Caco-2 (cell line): ENCODE measurements around the gene FAM170B. TPM values are rescaled to one million over a fixed set of nuclear protein-coding genes. Genes with fewer than 3 reads are reported as not detected.
A peak's percentile ranks its signal among the peaks of the same experiment; 100 is the strongest.

Experiments used
- BruUV-seq: library from RNA; stranded (reverse); fragments of 400-500 nt; replicated peaks from 2 replicates; lab custom pipeline; 2021; lab: Mats Ljungman, UMichigan
- CTCF ChIA-PET: fragments of 300-600 bp; sonication (Branson Sonifier 250); formaldehyde crosslinking; loops from one replicate; lab custom pipeline; 2022; ENCODE audit warnings: antibody characterized with exemption; lab: Charles Lee
- POLR2A ChIA-PET: fragments of 300-600 bp; sonication (Branson Sonifier 250); formaldehyde crosslinking; loops from one replicate; lab custom pipeline; 2022; ENCODE audit warnings: antibody characterized with exemption; lab: Charles Lee
- DNase-seq, 2 experiments: peaks; one replicate each; pipeline versions ENCODE4 v3.0.0 to v3.0.0-alpha.2; 2020 to 2022
- H3K27me3 ChIP-seq: replicated peaks from 2 replicates; pipeline ENCODE4 v1.6.0; 2011; ENCODE audit warnings: low read length; ENCODE audit not compliant: control insufficient read depth, insufficient read depth
- H3K36me3 ChIP-seq: 2 replicates; pipeline ENCODE4 v1.5.1; 2011; ENCODE audit warnings: low read length; ENCODE audit not compliant: control insufficient read depth, insufficient read depth
- H3K4me1 ChIP-seq: fragments of 250-450 bp; sonication (Bioruptor Pico); 2 replicates; pipeline ENCODE4 v1.5.1; 2020; ENCODE audit warnings: mild to moderate bottlenecking
- H3K4me3 ChIP-seq: 2 replicates; pipeline ENCODE4 v1.5.1; 2011; ENCODE audit warnings: low read depth, mild to moderate bottlenecking, control low read depth, low read length
- H3K9me3 ChIP-seq: fragments of 250-450 bp; sonication (Bioruptor Pico); 2 replicates; pipeline ENCODE4 v1.5.1; 2020; ENCODE audit warnings: mild to moderate bottlenecking, moderate library complexity
- H3K27ac Mint-ChIP-seq: one replicate; pipeline ENCODE4 v1.8.0; 2022; ENCODE audit warnings: mixed read lengths; ENCODE audit not compliant: unreplicated experiment
- H3K27me3 Mint-ChIP-seq: one replicate; pipeline ENCODE4 v1.8.0; 2022; ENCODE audit warnings: mixed read lengths; ENCODE audit not compliant: insufficient read depth, unreplicated experiment
- H3K36me3 Mint-ChIP-seq: one replicate; pipeline ENCODE4 v1.8.0; 2022; ENCODE audit warnings: mild to moderate bottlenecking, mixed read lengths; ENCODE audit not compliant: insufficient read depth, unreplicated experiment
- H3K4me1 Mint-ChIP-seq: one replicate; pipeline ENCODE4 v1.8.0; 2022; ENCODE audit warnings: low read depth, mixed read lengths; ENCODE audit not compliant: unreplicated experiment
- H3K4me3 Mint-ChIP-seq: one replicate; pipeline ENCODE4 v1.8.0; 2022; ENCODE audit warnings: mild to moderate bottlenecking, moderate library complexity, mixed read lengths; ENCODE audit not compliant: unreplicated experiment
- H3K9me3 Mint-ChIP-seq: one replicate; pipeline ENCODE4 v1.8.0; 2022; ENCODE audit warnings: mixed read lengths; ENCODE audit not compliant: unreplicated experiment
- intact Hi-C: fragments of 100-400 bp; cut with micrococcal nuclease; formaldehyde crosslinking; loops from one replicate; pipeline ENCODE4 v1.10.0; 2022; ENCODE audit not compliant: unreplicated experiment
- total RNA-seq: library from RNA; stranded (reverse); gene quantifications from 2 replicates; pipeline ENCODE4 v1.2.3, GENCODE V29; 2022
- TF ChIP-seq, protein P1 (sequence below), 2 experiments: fragments of 200-600 bp in 1 of 2; IDR thresholded peaks; 1 replicate in 1 of 2; 2 replicates in 1 of 2; pipeline versions ENCODE4 v1.5.1 to v1.8.0; 2011 to 2022; ENCODE audit warnings: antibody characterized with exemption in 1 of 2, control low read depth in 1 of 2, inconsistent platforms in 1 of 2, low read depth in 1 of 2, low read length in 1 of 2, mild to moderate bottlenecking in 1 of 2, moderate library complexity in 1 of 2; ENCODE audit not compliant: insufficient read depth in 1 of 2, severe bottlenecking in 1 of 2, unreplicated experiment in 1 of 2

FAM170B gene
- total RNA-seq, 1 experiment from 2014 or later, result not detected

DNA sequence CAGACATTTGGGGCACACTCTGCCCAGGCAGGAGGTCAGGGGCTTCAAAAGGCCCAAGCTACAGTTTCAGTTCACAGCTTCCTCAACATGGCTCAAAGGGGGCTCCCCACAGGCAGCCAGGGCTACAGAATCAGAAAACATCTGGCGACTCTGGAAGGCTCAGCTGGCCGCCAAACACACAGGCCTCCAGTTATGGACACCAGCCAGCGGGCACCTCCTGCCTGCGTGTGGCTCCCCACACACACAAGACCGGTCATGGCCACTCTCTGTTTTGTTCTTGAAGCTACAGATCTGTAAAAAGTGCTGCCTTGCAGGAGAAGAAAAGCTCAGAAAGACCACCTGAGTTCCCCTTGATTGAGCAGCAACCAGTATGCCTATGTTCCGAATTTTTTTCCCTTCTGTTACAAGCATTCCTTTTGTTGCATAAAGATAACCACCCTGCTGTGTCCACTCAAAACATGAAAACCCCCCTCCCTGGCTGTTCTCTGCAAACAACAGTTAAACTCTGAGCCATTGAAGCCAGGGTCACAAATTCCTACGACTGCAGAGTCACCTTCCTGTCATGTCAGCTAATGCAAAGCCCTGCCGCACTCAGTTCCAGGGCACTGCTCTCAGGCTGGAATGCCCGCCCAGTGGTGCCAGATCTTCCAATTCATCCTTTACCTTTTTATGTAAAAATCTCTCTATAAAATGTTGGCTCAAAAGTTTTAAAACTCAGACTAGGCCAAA, 52.1 kb downstream of the FAM170B start:
- H3K27ac Mint-ChIP-seq, result no peak overlapping the region
- no peaks in the 10 kb centered on the region for H3K27me3 ChIP-seq

More for the DNA sequence above, 52.1 kb downstream of the FAM170B start:
- Mint-ChIP-seq H3K36me3 (no peaks in the 10 kb centered on the region), H3K27me3 (peaks cover 13% of the 10 kb centered on the region), H3K4me1 (peaks cover 6% of the 10 kb centered on the region), H3K9me3 (peaks cover 7% of the 10 kb centered on the region), H3K4me3 (no peak overlapping the region)
- Histone ChIP-seq H3K4me3 (no peak overlapping the region), H3K36me3 (no peaks in the 10 kb centered on the region), H3K9me3 (peaks cover 2% of the 10 kb centered on the region), H3K4me1 (no peaks in the 10 kb centered on the region)
- intact Hi-C loops, result no loop called here
- TF ChIP-seq, protein P1, sequence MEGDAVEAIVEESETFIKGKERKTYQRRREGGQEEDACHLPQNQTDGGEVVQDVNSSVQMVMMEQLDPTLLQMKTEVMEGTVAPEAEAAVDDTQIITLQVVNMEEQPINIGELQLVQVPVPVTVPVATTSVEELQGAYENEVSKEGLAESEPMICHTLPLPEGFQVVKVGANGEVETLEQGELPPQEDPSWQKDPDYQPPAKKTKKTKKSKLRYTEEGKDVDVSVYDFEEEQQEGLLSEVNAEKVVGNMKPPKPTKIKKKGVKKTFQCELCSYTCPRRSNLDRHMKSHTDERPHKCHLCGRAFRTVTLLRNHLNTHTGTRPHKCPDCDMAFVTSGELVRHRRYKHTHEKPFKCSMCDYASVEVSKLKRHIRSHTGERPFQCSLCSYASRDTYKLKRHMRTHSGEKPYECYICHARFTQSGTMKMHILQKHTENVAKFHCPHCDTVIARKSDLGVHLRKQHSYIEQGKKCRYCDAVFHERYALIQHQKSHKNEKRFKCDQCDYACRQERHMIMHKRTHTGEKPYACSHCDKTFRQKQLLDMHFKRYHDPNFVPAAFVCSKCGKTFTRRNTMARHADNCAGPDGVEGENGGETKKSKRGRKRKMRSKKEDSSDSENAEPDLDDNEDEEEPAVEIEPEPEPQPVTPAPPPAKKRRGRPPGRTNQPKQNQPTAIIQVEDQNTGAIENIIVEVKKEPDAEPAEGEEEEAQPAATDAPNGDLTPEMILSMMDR (IDR thresholded peaks at IDR 0.05; ENCODE audit: insufficient read depth in 1 of 2, low read depth in 1 of 2, low read length in 1 of 2, severe bottlenecking in 1 of 2, unreplicated experiment in 1 of 2), result no peak
- ChIA-PET POLR2A (no interaction called here), CTCF (no interaction called here)
- BruUV-seq, result no TSS peak
- peak in 1 of 2 experiments; percentile 34 for DNase-seq

Other genes starting within 250 kb of the FAM170B start
- not detected in 2 replicates for gene LRRC18, start 194.2 kb downstream of the FAM170B start, total RNA-seq
- not detected in 2 replicates for gene VSTM4, start 18.5 kb downstream of the FAM170B start, total RNA-seq
- not detected in 2 replicates for gene TMEM273, start 54.4 kb upstream of the FAM170B start, total RNA-seq
- gene C10orf71, start 165.1 kb upstream of the FAM170B start, total RNA-seq, result not detected in 2 replicates